Hepatocyte (in vitro differentiated cells): ENCODE data around the gene BET1L.
"Not testable (repeated sequence)": the region's sequence is repeated elsewhere in the genome, so short reads cannot be mapped to it uniquely, and the experiment has no call there.

Experiments used
- CTCF ChIP-seq: fragments of 200-600 bp; sonication (generic); IDR thresholded peaks from 2 replicates; pipeline ENCODE4 v1.5.1; 2016; ENCODE audit warnings: antibody characterized with exemption, mild to moderate bottlenecking; ENCODE audit not compliant: poor library complexity
- EZH2 ChIP-seq: fragments of 200-600 bp; sonication (generic); IDR thresholded peaks from 2 replicates; pipeline ENCODE4 v1.6.1; 2016; ENCODE audit warnings: antibody characterized with exemption, mild to moderate bottlenecking, borderline replicate concordance

- TF ChIP-seq EZH2, CTCF: not testable (repeated sequence)
Measured at GRCh38 chr11:238346-238745, 31.1 kb upstream of the BET1L start.
